GM23248 (cell line): Measurements from ENCODE around the gene CFAP54. TPM values are rescaled to one million over a fixed set of nuclear protein-coding genes. Genes with fewer than 3 reads are reported as not detected.

Experiments
- DNase-seq: peaks from one replicate; pipeline ENCODE4 v3.0.0-alpha.2; 2015
- H2AFZ ChIP-seq: fragments of 200-600 bp; sonication (generic); 2 replicates; pipeline ENCODE4 v1.6.1; 2016; ENCODE audit warnings: antibody characterized with exemption
- H3F3A ChIP-seq: fragments of 200-600 bp; sonication (generic); 2 replicates; pipeline ENCODE4 v1.6.1; 2016; ENCODE audit warnings: mild to moderate bottlenecking, antibody characterized with exemption, mixed run types; ENCODE audit not compliant: insufficient read depth
- H3K27ac ChIP-seq: fragments of 200-600 bp; sonication (generic); 2 replicates; pipeline ENCODE4 v1.5.1; 2016; ENCODE audit warnings: mild to moderate bottlenecking
- H3K27me3 ChIP-seq: fragments of 200-600 bp; sonication (generic); replicated peaks from 2 replicates; pipeline ENCODE4 v1.6.1; 2016; ENCODE audit warnings: mild to moderate bottlenecking; ENCODE audit not compliant: insufficient read depth
- H3K36me3 ChIP-seq: fragments of 200-600 bp; sonication (generic); 2 replicates; pipeline ENCODE4 v1.6.1; 2016; ENCODE audit warnings: low read depth, mild to moderate bottlenecking
- H3K4me1 ChIP-seq: fragments of 200-600 bp; sonication (generic); 2 replicates; pipeline ENCODE4 v1.6.1; 2016; ENCODE audit warnings: mild to moderate bottlenecking; ENCODE audit not compliant: insufficient read depth
- H3K4me2 ChIP-seq: fragments of 200-600 bp; sonication (generic); one replicate; pipeline ENCODE4 v1.6.1; 2016; ENCODE audit warnings: mild to moderate bottlenecking; ENCODE audit not compliant: unreplicated experiment
- H3K4me3 ChIP-seq: fragments of 200-600 bp; sonication (generic); 2 replicates; pipeline ENCODE4 v1.5.1; 2016; ENCODE audit warnings: mild to moderate bottlenecking
- H3K79me2 ChIP-seq: fragments of 200-600 bp; sonication (generic); 2 replicates; pipeline ENCODE4 v1.6.1; 2016; ENCODE audit warnings: mild to moderate bottlenecking; ENCODE audit not compliant: insufficient read depth
- H3K9ac ChIP-seq: fragments of 200-600 bp; sonication (generic); 2 replicates; pipeline ENCODE4 v1.6.1; 2016; ENCODE audit warnings: mild to moderate bottlenecking
- H3K9me2 ChIP-seq: fragments of 200-600 bp; sonication (generic); 2 replicates; pipeline ENCODE4 v1.6.1; 2016; ENCODE audit warnings: mixed run types, mild to moderate bottlenecking, moderate library complexity; ENCODE audit not compliant: insufficient read depth
- H3K9me3 ChIP-seq: fragments of 200-600 bp; sonication (generic); one replicate; pipeline ENCODE4 v1.6.1; 2017; ENCODE audit warnings: low read depth
- H4K20me1 ChIP-seq: fragments of 200-600 bp; sonication (generic); 2 replicates; pipeline ENCODE4 v1.6.0; 2016; ENCODE audit not compliant: insufficient read depth
- EZH2 ChIP-seq: fragments of 200-600 bp; sonication (generic); IDR thresholded peaks from 2 replicates; pipeline ENCODE4 v1.6.1; 2018; ENCODE audit warnings: antibody characterized with exemption, mild to moderate bottlenecking; ENCODE audit not compliant: insufficient read depth, poor library complexity, severe bottlenecking
- EZH2phosphoT487 ChIP-seq: fragments of 200-600 bp; sonication (generic); IDR thresholded peaks from 2 replicates; pipeline ENCODE4 v1.6.1; 2018; ENCODE audit warnings: antibody characterized with exemption, moderate library complexity, mild to moderate bottlenecking, low read depth; ENCODE audit not compliant: insufficient read depth
- WGBS, 2 experiments: methylation state at CpG; one replicate each; pipeline ENCODE4 v1.1.6; 2015 to 2017; ENCODE audit warnings: low lambda C conversion rate in 2 of 2, low coverage in 1 of 2; ENCODE audit errors: missing lambda C conversion rate in 2 of 2; 5-methylcytosine and 5-hydroxymethylcytosine counted together
- in situ Hi-C: fragments of 300-500 bp; cut with MboI; formaldehyde crosslinking; loops from 2 replicates; pipeline ENCODE4 v1.15.0; 2020
- polyA plus RNA-seq: library from polyadenylated mRNA; unstranded; fragments of >200 nt; fragmentation: Nextera tagmentation; extraction: Ambion mirVana; gene quantifications from 2 replicates; pipeline ENCODE4 v1.2.1, GENCODE V29; 2016
- total RNA-seq: library from RNA; depleted of rRNA; stranded (reverse); fragments of >200 nt; shearing (Covaris generic); gene quantifications from 2 replicates; pipeline ENCODE4 v1.2.3, GENCODE V29; 2014

The CFAP54 gene
- total and polyA plus RNA-seq, 2 experiments from 2014 or later = 0.32 to 1.2 TPM

DNA sequence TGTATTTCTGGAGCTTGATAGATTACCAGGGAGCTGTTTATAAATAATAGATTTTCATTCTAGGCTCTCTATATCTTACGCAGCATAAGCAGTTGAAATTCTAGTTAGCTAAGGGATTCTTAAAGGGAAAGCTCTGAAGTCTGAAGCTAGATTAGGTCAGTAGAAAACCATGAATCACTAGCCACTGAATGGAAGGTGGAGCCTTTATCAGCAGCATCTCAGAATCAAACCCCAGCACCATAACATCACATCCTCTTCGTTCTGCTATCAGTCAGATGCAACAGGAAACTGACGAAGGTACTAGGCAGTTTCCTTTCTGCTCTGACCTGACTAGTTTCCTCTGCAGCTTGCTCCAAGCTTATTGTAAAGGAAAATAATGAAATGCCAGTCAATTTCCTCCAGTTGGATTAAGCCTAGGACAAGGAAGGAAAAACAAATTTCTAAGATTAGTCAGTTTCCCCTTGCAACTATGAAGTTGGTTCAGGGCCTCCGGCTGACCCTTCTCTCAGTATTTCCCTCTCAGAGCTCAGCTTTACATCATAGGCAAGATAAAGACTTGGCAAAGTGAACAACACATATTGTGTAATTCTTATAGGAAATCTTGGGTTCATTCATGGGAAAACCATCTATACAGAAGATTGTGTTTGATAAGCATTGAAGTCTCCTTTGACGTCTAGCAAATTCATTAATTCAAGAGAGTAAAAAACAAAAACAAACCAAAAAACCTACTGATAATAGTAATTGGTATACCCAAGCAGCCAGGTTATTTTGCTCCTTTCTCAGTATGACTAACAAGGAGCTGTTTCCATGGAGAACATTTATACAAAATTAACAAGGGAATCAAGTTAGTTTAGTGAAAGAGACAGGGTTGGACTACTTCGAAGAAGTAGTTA, 43.4 kb upstream of the CFAP54 start:
- Histone ChIP-seq H3K27me3 (no peaks in the 10 kb centered on the region), H3K36me3 (no peaks in the 10 kb centered on the region), H3K9me2 (no peaks in the 10 kb centered on the region), H3K79me2 (no peaks in the 10 kb centered on the region), H3K9me3 (no peaks in the 10 kb centered on the region), H2AFZ (peak overlapping the region; percentile 62), H3F3A (peaks cover 31% of the 10 kb centered on the region), H4K20me1 (no peaks in the 10 kb centered on the region), H3K9ac (peak overlapping the region; percentile 74), H3K4me1 (peaks cover 31% of the 10 kb centered on the region), H3K27ac (peak overlapping the region; percentile 89), H3K4me2 (peak overlapping the region; percentile 74), H3K4me3 (peak overlapping the region; percentile 44)
- TF ChIP-seq EZH2phosphoT487 (no peak), EZH2 (no peak)
- peak; percentile 92 for DNase-seq
- WGBS, 2 experiments = 17 to 18% methylated on average over 6 of the region's 6 CpGs
- in situ Hi-C loops = no loop called here

DNA sequence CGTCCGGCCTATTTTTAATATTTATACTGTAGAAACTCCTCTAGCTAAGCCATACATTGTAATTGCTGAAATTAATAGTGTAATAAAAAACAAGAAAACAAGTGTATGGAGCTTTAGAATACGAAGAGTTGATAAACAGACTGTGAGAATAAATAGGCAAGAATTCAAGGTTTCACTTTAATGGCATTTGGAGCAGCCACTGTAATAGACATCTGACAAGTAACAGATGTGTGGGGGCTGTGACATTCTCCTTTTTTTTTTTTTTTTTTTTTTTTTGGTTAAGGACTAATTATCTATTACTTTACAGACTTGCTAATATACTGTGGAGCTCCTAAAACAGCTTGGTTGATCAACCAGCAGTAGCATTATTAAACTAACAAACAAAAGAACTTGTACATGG, 42.1 kb upstream of the CFAP54 start:
- TF ChIP-seq EZH2 (no peak), EZH2phosphoT487 (no peak)
- Histone ChIP-seq H3F3A (peaks cover 31% of the 10 kb centered on the region), H3K27me3 (no peaks in the 10 kb centered on the region), H3K4me1 (peaks cover 31% of the 10 kb centered on the region), H3K27ac (peak overlapping the region; percentile 89), H3K4me2 (no peak overlapping the region), H3K79me2 (no peaks in the 10 kb centered on the region), H3K9me3 (no peaks in the 10 kb centered on the region), H3K9ac (peak overlapping the region; percentile 74; the same call in 1 of the 2 replicates), H2AFZ (no peak overlapping the region; the same call in 1 of the 2 replicates), H3K4me3 (no peak overlapping the region), H4K20me1 (no peaks in the 10 kb centered on the region), H3K36me3 (no peaks in the 10 kb centered on the region), H3K9me2 (no peaks in the 10 kb centered on the region)
- DNase-seq = no peak
- WGBS, 2 experiments = 68 to 73% methylated on average over 3 of the region's 3 CpGs
- in situ Hi-C loops = no loop called here

DNA sequence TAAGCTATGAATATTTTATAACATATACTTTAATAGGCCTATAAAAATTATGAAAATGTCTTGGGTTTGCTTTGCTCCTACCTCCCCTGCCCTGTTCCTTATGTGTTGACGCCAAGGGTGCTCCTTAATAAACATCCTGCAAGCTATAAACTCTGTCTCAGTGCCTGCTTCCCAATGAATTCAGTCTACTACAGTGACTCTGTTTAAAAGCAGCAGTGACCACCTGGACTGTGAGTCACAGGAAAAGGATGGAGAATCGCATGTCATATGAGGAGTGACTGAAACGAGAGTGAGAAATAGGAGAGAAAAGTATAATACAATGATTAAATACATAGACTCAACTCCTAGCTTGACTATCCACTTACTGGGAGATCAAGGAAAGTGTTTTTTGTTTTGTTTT, 41.1 kb upstream of the CFAP54 start:
- peak overlapping the region; percentile 14 for H3K4me2 ChIP-seq

DNA sequence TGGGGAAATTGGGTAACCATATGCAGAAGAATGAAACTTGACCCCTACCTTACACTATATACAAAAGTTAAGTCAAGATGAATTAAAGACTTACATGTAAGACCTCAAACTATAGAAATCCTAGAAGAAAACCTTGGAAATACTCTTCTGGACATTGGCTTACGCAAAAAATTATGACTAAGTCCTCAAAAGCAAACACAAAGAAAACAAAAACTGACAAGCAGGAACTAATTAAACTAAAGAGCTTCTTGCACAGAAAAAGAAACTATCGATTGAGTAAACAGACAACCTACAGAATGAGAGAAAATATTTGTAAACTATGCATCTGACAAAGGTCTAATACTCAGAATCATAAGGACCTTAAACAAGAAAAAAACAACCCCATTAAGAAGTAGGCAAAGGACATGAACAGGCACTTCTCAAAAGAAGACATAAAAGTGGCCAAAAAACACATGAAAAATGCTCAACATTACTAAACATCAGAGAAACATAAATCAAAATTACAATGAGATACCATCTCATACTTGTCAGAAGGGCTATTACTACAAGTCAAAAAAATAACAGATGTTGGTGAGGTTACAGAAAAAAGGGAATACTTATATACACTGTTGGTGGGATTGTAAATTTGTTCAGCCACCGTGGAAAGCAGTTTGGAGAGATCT, 37.0 kb upstream of the CFAP54 start:
- H2AFZ ChIP-seq = no peak overlapping the region
- H3K9me2 ChIP-seq = no peaks in the 10 kb centered on the region
- no peak for DNase-seq
- no peak overlapping the region for H3K4me2 ChIP-seq
- WGBS, 2 experiments = 70 to 71% methylated on average over 3 of the region's 3 CpGs
- no peaks in the 10 kb centered on the region for H3K27me3 ChIP-seq
- no peaks in the 10 kb centered on the region for H4K20me1 ChIP-seq
- H3K4me3 ChIP-seq = no peak overlapping the region
- in situ Hi-C loops = no loop called here
- H3K4me1 ChIP-seq = 0 out of 2 replicates have a peak, but pooled peaks cover 2% of the 10 kb centered on the region
- no peak overlapping the region for H3K9ac ChIP-seq
- TF ChIP-seq EZH2 (no peak), EZH2phosphoT487 (no peak)
- no peaks in the 10 kb centered on the region for H3K36me3 ChIP-seq
- no peaks in the 10 kb centered on the region for H3K9me3 ChIP-seq
- no peaks in the 10 kb centered on the region for H3K79me2 ChIP-seq
- H3K27ac ChIP-seq = no peak overlapping the region
- 0 out of 2 replicates have a peak, but pooled peaks cover under 1% of the 10 kb centered on the region for H3F3A ChIP-seq

More for the DNA sequence above, 41.1 kb upstream of the CFAP54 start:
- H3K27ac ChIP-seq = no peak overlapping the region
- no peaks in the 10 kb centered on the region for H3K27me3 ChIP-seq
- no peaks in the 10 kb centered on the region for H3K36me3 ChIP-seq
- H4K20me1 ChIP-seq = no peaks in the 10 kb centered on the region
- no peaks in the 10 kb centered on the region for H3K79me2 ChIP-seq
- H3K9me2 ChIP-seq = no peaks in the 10 kb centered on the region
- H3K4me1 ChIP-seq = peaks cover 31% of the 10 kb centered on the region
- in situ Hi-C loops = no loop called here
- TF ChIP-seq EZH2 = no peak
- no peak for TF ChIP-seq EZH2phosphoT487
- 0 out of 2 replicates have a peak overlapping the region, but pooled peaks have one; percentile 27 for H2AFZ ChIP-seq
- H3K4me3 ChIP-seq = no peak overlapping the region
- WGBS, 2 experiments = 51 to 56% methylated on average over 3 of the region's 3 CpGs
- H3K9ac ChIP-seq = no peak overlapping the region
- no peaks in the 10 kb centered on the region for H3K9me3 ChIP-seq
- peaks cover 31% of the 10 kb centered on the region for H3F3A ChIP-seq
- DNase-seq = peak; percentile 46
